ENCODE measurements around the gene NOSTRIN. TPM values are rescaled to one million over a fixed set of nuclear protein-coding genes. Genes with fewer than 3 reads are reported as not detected.

NOSTRIN gene
- total and polyA plus RNA-seq, 4 donors: 4.1 to 16.7 (median 8.5) TPM

Other genes starting within 250 kb of the NOSTRIN start
- gene SPC25, start 87.8 kb downstream of the NOSTRIN start, total RNA-seq: 1 to 10 TPM in 1 of 2 donors, not detected in 1; 8.2 TPM
- 1 to 10 TPM in 1 of 2 donors, under 1 TPM in 1; 0.58 to 2.1 TPM for gene SPC25, start 87.8 kb downstream of the NOSTRIN start, polyA plus RNA-seq
- gene G6PC2, start 98.7 kb downstream of the NOSTRIN start, total RNA-seq: not detected
- gene G6PC2, start 98.7 kb downstream of the NOSTRIN start, polyA plus RNA-seq: not detected
- gene ABCB11, start 228.7 kb downstream of the NOSTRIN start, total RNA-seq: 10 to 100 TPM; 43.5 to 74.3 TPM
- gene ABCB11, start 228.7 kb downstream of the NOSTRIN start, polyA plus RNA-seq: 10 to 100 TPM; 18.3 to 33.1 TPM

All from liver (tissue), 4 donors.